CD4-positive, alpha-beta T cell treated with Interleukin-15 for 4 hours (primary cell): Measurements from ENCODE around the gene HIVEP3.

Experiments
- DNase-seq: peaks from one replicate; pipeline ENCODE4 v3.0.0-alpha.2; 2020; ENCODE audit warnings: low spot score

The HIVEP3 gene

DNA sequence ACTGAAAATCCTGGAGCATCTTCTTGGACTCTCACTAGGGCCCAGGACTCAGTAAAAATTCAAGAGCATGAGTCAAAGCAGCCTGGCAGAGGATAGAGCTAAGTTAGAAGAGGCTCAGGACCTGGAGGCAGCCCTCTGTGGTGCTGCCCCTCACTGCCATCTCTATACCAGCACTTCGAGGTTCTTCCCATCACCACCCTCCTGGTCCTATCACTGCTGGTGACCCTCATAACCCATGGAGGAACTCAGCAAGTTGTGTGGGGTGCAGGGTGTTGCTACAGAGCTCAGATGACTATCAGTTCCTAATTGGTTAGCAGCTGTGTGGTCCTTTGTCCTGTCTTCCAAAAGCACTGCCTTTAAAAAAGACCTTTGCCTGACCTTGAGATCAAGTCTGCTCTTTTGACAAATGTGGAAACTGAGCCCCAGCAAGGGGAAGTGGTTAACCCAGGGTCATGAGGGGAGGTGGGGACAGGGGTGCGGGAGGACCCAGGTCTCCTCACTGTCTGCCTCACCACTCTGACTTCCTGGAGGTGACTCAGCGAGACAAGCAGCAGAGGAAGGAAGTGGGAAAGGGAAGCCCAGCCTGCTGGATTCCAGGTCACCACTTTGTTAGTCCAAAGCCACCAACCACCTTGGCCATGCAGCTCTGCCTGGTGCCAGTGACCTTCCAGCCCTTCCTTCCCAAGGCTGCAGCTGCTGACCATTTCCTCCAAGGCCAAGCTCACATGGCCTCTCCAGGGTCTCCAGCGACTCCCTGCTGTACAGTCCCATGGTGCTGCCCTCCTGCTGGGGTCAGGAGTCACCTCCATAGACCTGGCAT is 234.8 kb downstream of the HIVEP3 start:
- peak; percentile 46 for DNase-seq

DNA sequence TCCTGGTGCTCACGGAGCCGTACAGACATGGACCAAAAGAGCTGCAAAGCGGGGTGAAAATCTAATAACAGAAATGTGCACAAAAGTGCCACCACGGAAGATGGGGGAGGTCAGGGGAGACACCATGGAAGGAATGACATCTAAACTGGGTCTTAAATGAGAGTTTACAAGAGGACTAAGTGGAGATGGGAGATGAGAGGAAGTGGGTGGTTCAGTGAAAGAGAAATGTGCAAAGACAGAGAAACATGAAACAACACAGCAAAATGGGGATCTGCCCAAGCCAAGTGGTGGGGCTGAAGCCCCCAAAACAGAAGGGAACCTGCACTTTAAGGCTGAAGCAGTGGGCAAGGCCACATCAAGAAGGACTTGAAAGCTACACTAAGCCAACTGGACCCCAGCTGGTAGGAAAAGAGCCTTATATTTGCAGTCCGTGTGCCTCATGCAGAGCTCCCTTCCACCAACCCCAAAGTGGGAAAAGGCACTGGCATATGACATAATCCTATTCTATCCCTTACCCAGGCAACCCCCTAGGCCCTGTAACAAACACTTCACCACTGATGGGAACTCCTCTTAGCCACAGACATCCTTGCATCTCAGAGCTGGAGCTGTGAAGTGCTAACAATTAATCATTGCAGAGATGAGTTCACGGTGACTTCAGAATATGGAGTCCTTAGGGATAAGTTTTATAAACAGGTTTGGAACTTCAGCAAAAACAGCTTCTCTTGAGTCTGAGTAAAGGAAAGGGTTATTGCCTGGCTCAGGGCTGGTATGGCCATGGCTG is 235.7 kb downstream of the HIVEP3 start:
- no peak for DNase-seq

DNA sequence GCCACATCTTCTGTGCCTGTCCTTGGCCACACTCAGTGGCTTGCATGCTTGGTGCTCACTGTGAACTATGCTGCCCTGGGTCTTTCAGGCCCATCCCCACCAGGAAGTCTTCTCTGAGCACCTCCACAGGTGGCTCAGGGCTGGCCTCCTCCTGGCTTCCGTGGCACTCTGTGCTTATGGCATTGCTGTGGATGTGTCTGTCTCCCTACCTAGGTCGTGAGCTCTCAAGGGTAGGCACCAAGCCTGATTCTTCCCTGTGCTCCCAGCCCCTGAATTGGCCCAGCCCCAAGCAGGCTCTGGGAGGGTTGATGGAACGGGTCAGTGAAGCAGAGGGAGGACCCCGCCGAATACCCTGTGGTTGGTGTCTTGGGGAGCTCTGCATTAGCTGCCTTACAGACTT is 236.6 kb downstream of the HIVEP3 start:
- no peak for DNase-seq

DNA sequence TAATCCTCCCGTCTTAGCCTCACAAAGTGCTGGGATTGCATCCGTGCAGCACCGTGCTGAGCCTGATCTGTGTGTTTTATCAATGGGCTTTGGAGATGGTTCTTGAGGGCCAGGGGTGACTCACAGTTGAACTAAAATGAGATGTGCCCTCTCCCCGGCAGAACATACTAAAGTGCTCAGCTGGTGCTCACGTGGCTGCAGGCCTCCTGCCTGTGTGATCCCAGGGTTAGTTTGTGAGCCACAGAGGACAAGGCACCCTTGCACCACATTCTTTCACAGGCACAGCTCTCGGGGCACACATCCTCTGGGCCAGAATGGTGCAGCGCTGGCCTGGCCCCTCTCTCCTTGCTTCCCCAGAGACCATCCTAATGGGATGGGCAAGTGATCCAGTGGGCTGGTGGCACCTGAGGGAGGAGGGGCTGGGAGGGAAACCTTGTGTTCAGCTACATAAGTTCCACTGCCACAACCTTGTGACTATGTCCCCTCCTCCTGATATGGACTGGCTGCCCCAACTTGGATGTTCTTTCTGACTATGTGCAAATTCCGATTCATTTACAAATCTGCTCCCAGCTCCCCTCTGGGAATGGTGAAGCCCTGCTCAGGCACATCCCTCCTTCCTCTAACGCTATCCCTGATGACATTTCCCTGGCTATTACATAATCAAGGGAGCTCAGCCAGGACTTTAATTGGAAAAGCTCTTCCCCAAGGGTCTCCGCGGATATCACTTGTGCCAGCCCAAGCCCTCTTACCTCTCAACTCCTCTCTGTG is 237.2 kb downstream of the HIVEP3 start:
- DNase-seq, result no peak

DNA sequence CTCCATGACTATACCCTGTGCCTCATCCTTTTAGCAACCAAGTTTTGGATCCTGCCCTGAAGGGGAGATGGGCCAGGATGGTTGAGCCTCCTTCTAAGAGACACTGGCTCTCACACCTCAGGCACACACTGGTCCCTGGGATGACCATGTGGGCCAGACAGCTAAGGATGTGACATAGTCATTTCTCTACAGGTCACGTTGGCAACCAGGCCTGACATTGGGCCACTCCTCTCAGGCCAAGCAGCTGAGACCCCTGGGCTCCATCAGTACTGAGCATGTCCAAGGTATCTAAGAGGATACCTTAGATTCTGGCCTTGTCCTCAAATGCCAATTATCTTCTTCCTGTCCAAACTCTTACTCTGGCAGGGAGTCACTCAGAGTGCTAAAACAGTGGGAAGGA is 238.7 kb downstream of the HIVEP3 start:
- no peak for DNase-seq

DNA sequence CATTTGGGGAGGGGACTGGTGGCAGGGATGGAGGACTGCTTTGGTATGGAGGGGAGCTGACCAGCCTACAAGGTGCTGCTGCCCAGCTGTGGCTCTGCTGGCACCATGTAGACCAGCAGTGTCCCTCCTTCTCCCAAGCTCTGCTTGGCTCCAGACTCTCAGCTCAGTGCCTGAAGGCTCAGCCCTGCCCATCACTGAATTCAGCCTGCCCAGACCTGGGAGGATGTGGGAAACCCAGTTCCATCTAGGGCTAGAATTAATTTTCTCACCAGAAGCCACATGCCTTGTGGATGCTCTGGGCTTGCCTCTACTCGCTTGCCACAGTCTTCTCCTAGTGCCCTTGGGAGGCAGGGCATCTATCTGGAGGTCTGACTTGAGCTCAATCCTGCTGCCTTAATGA is 239.2 kb downstream of the HIVEP3 start:
- DNase-seq, result no peak

DNA sequence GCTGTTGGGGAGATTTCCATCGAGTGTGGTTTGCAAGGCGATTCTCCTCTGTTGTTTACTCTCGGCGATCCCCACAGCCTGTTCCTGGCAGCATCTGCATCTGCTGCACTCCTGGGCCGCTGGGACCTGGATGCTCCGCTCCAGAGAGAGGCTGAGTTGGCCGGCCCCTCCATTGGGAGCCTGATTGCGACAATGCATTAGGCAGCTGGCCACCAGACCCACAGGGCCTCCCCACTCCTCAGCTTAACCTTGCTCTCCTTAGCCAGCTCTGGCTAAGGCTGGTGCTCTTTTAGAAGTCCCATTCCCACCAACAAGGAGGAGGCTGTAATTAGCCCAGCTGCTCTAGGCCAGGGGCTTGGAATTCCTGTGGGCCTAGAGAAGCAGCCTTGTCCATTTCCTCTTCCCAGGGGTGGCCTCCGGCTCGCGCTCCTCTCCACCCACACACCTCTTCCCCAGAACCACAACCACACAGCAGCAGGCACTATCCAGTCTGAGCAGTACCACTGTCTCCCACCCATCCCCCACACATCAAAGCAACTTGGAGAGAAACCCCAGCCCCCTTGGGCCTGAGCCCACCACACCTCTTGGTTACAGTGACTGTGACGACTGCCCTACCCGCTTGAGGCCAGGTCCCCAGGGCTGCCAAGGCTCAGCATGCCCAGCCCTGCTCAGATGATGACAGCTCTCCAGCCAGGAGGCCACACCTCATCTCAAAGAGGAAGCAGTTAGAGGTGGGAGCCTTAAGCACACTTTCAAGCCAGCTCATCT is 240.4 kb downstream of the HIVEP3 start:
- DNase-seq, result no peak

DNA sequence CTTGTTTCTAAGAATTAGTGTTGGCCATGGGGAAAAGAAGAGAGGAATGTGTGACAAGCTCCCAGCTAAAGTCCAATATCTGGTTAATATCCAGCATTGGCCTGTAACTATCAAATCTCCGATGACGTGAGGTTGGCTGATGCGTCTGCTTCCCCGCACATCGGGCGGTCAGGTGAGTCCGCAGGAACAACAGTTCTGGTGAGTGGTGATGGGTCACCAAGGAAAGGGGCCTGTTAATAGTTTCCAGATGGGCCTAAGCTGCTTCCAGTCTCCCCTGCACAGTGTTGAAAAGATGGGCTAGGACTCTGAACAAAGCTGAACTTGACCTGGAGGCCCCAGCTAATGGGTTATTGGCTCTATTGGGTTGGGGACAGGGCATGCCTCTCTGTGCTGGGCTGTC is 241.1 kb downstream of the HIVEP3 start:
- no peak for DNase-seq

DNA sequence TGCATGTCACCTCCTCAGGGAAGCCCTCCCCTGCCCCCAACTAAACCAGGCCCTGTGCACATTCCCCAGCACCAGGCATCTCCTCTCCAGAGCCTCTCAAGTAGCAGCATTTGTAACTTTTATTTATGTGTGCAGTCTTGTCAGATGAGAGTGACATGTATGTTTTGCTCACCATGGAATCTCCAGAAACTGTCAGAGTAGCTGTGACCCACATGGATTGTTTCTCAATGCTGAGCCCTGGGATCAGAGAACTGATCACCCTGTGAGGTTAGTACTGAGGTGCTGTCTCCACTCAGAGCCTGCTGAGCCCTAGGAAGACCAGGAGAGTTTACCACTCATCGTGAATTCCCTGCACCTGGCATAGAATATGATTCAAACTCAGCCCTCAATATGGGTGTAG is 243.3 kb downstream of the HIVEP3 start:
- DNase-seq, result no peak

DNA sequence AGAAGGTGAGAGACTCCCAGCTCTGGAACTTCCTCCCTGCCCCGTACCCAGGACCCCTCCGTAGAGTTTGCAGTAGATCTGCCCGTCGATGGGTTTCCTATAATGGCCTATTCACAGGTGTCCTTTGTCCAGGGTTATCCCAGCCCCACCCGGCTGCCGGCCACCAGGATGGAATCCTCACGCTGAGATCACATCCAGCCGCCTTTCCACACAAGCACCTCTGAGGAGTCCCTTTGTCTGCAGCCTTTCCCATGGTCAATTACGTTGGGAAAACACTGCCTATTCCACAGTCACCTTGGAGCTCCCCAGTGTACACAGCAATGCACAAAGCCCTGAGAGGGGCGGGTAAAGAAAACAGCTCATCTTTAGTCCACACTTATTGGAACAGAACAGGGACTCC is 244.2 kb downstream of the HIVEP3 start:
- no peak for DNase-seq

DNA sequence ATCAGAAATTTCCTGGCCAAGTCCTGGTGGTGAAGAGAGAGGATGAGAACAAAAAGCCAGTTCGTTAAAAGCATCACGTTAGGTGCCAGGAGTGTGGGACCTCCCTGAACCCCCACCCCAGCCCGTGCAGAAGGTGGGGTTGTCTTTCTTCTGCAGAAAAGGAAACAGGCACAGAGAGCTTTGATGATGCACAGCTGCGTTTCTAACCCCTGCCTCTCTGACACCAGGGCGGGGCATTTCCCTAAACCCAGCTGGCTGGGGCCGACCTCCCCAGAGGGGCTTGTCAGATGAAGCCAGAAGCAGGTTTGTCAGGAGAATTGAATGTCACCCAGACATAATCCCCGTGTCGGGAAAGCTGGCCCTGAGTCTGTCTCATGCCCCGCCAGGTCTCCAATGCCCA is 244.9 kb downstream of the HIVEP3 start:
- peak; percentile 47 for DNase-seq

DNA sequence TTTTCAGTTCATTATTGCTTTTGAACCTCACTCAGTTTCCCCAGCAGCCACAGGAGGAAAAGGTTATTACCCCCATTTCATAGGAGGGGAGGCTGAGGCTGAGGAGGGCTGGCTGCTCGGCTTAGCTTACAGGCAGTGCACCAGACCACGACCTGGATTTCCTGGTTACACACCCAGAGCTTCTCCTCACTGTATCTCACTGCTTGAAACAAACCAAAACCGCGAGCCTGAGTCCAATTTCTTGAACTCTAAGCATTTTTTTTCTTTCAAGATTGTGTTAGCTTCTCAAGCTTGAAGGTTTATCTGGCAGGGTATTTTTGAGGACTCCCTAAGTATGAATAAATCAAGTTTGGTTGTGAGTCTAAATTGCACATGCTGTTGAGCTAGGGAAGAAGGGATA is 245.3 kb downstream of the HIVEP3 start:
- peak; percentile 70 for DNase-seq

DNA sequence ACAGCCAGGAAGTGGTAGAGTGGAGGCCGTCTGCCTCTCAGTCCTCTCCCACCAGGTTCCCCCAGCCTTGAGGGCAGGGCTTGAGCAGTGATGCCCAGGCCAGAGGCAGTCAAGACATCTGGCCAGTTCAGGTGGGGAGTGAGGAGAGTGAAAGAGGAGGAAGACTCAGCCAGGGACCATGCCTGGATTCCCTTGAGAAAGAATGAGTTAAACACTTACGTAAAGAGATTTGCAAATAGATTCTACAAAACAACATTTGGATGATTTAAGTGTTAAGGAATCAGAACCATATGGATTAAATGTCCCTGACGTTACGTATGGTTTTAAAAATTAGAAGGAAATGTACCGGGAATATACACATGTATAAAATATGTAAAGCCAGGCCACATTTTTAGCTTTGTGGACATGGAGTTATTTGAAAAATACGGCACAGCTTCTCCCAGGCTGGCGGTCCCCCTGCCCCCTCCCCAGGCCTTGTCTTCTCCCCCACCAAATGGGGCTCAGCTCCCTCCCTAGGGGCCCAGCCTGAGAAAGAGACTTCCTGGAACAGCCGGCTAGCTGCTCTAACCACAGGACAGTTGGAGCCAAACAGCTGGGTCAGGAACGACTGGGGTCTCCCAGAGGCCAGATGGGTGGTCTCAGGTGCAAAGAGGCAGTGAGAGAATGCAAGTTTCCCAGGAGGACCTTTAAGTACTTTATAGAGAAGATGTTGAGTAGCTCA is 245.9 kb downstream of the HIVEP3 start:
- DNase-seq, result no peak

DNA sequence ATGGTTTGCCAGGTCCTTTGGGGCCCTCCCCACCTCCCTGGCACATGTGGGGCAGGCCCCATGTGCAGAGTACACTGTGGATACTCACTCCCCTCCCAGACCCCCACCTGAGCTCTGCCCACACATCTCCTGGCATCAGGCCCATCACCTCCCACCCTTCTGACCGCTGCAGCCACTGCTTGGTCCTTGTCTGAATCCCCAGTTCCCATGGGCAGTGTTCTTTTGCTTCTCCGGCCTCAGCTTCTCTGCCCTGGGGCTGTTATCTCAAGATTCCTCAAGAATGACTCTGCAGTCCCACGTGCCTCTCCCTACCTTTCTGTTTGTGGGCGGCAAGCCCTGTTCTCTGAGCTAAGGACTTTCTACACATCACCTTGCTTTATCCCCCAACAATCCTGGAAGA is 246.5 kb downstream of the HIVEP3 start:
- no peak for DNase-seq

DNA sequence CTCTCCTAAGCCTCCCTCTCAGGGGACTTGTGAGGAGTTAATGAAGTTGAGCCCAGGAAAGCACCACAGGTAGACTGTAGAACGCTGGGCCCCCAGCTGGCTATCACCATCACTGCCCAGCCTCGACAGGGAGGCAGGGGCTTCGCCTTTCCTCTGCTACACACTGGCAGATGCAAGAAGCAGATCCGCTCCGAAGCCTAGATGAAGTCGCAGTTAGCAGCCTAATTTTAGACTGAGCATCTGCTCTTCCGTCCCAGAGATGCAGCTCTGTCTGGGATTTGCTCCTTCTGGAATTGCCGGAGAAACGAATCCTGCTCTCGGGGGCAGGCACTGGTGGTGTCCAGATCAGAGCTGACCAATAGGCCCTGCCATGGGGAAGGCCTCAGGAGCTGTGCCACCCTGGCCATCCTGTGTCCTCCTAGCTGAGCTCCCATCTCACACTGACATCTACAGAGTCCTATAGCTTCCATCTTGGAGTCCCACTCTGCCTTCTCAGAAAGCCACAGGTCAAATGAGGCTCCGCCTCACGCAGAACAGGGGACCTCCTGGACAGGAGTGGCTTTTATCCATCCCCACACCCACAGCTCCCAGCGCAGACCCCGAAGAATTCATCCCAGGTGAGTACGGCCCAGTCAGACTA is 247.5 kb downstream of the HIVEP3 start:
- DNase-seq, result no peak

DNA sequence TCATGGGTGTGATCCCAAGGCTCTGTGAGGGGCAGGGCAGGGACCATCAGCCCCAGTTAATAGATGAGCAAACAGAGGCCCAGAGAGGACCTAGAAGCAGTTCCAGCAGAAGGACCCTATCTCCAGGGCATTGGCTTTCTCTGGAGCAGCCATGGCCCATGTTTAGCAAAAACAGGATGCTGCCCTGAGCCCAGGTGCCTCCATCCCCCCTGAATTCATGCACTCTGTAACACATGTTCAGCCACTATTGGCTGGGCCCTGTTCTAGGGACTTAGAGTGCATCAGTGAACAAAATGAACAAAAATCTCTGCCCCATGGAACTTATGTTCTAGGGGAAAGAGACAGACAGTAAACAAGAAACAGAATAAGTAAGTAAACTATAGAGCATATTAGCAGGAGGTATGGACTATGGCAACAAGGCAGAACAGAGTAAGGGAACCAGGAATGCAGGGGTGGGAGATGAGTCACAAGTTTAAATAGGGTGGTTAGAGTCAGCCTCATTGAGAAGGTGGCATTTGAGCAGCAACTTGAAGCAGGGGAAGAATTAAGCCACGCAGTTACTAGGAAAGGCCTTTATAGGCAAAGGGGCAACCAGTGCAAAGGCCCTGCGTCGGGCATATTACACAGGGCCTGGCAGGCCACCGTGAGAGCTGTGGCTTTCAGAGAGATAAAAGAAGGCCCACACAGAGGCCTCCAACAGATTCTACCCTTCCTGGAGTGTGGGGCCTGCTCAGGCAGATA is 248.3 kb downstream of the HIVEP3 start:
- no peak for DNase-seq

DNA sequence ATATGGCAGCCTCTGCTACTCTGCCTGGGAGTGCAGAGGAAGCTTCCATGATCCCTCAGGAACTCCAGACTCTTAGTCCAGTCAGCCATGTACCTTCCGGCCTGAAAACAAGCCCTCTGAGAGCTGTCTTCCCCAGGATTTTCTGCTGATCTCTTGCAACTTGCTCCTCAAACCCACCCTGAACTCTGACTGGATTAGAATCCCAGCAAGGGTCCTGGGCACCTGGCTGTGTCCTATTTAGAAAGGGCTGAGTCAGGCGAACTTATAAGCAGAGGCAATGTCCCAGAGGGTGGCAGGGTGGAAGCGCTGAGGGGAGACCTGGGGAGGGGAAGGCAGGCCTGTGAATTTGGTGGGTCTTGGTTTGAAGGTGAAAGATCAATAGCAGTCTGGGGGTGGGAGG is 249.8 kb downstream of the HIVEP3 start:
- DNase-seq, result no peak

DNA sequence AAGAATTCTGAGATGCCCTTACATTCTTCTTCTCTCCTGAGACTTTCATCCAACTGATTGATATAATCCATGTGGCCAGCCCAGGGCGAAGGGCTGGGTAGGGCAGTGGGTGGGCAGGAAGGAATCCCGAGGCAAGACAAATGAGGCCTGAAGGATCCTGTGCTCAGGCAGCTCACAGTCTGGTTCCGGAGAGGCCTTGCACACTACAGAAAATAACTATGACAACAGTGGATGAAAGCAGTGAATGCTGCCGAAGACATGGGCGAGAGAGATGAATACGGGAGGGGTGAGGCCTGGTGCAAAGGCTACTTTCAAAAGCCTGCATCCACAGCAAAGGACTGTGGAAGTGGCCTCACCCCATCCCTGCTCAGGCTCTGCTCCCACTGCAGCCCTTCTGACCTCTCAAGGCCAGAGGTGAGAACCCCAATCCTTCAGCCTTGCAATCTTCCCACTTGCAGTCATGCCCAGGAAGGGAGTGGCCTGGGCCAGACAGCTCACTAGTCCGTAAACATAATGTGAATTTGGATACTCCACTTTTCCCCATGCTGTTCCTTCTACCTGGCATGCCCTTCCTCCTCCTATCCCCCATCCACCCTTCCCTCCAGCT is 250.6 kb downstream of the HIVEP3 start:
- no peak for DNase-seq

DNA sequence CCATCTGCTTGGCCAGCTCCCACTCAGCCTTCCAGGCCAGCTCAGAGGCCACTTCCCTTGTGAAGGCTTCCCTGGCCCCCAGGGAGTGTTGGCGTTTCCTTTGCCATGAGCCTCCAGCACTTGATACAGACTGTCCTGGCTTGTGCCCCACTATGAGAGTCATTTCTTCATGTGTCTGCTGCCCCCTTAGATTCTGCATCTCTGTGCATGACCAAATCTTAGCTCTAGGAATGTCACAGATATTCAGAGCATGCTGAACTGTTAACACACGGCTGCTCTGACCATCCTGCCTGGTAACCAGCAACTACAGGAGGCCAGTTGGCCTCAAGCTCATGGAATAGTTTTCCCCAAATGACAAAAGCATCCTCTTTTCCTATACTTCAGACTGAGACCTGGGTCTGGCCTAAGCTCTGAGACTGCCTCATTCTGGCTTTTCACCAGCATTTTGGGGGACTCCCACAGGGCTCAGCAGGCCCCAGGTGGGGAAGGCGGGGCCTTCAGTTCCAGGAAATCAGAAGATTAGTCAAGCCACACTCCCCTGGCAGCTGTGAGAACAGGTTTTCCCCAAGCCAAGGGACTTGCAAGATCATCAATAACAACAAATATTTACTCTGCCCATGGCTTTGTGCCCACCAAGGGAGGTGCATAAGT is 251.6 kb downstream of the HIVEP3 start:
- DNase-seq, result peak; percentile 85
